Body of pancreas (tissue), 4 donors: ENCODE data around the gene TMEM203.
A peak's percentile ranks its signal among the peaks of the same experiment; 100 is the strongest.

ENCODE experiments used
- CTCF ChIP-seq, 7 experiments: fragments of 450-650 bp in 4 of 7; fragments of 200-600 bp in 3 of 7; sonication (generic) in 3 of 7; IDR thresholded peaks; one replicate each; pipeline ENCODE4 v1.5.1; 2016 to 2019; ENCODE audit warnings: antibody characterized with exemption in 7 of 7
- POLR2A ChIP-seq, 3 donors: fragments of 450-650 bp; IDR thresholded peaks; one replicate each; pipeline ENCODE4 v1.6.1; 2016; ENCODE audit warnings: antibody characterized with exemption in 3 of 3, mild to moderate bottlenecking in 2 of 3

- peak in 4 of 7 experiments; percentile 49 to 63 (median 54) for TF ChIP-seq CTCF (IDR thresholded peaks at IDR 0.05)
- peak; percentile 86 to 87 (median 86) for TF ChIP-seq POLR2A (IDR thresholded peaks at IDR 0.05)
These were observed 16.8 kb downstream of the TMEM203 start, which contains the start of the genes ANAPC2 and SSNA1 for GRCh38 chr9:137188490-137189296.
